Measurements from ENCODE around the gene IGFBP5. TPM values are rescaled to one million over a fixed set of nuclear protein-coding genes. Genes with fewer than 3 reads are reported as not detected.

The IGFBP5 gene
- total and polyA plus RNA-seq, 7 donors: 44.9 to 451 (median 216) TPM

GRCh38 chr2:216702756-216703155 is 7.4 kb upstream of the IGFBP5 start:
- H3K27ac ChIP-seq: peak overlapping the region; percentile 66
- TF ChIP-seq CTCF (IDR thresholded peaks at IDR 0.05): no peak
- H3K4me3 ChIP-seq: no peak overlapping the region
- peaks cover 48% of the 10 kb centered on the region for H3K4me1 ChIP-seq
- intact Hi-C loops (cut with DNase I): loop anchor here in 1 of 2 donors (5.0 kb wide), 2 partner anchors 70 to 105 kb away; no protein-coding TSS in a partner anchor
- H3K9me3 ChIP-seq: no peaks in the 10 kb centered on the region
- DNase-seq (no peak), ATAC-seq (peak in 3 of 4 donors; percentile 20 to 44 (median 33))
- 24 to 80% (median 24%) methylated on average over 1 of the region's 1 CpG for WGBS, 3 donors
- no peaks in the 10 kb centered on the region for H3K36me3 ChIP-seq (ENCODE audit: insufficient read depth in 1 of 2, low read depth in 1 of 2)
- no peaks in the 10 kb centered on the region for H3K27me3 ChIP-seq (ENCODE audit: insufficient read depth in 3 of 3, low read length in 2 of 3)

- DNase-seq: no peak
- peaks cover 55% of the 10 kb centered on the region for H3K4me1 ChIP-seq
- 97 to 98% (median 97%) methylated on average over 7 of the region's 7 CpGs for WGBS, 3 donors
Measured at GRCh38 chr2:216701544-216701943, 6.2 kb upstream of the IGFBP5 start.

GRCh38 chr2:216700781-216701180 is 5.4 kb upstream of the IGFBP5 start:
- Histone ChIP-seq H3K9me3 (no peaks in the 10 kb centered on the region), H3K4me1 (peaks cover 59% of the 10 kb centered on the region), H3K27ac (peak overlapping the region; percentile 83), H3K27me3 (ENCODE audit: insufficient read depth in 3 of 3, low read length in 2 of 3) (no peaks in the 10 kb centered on the region), H3K36me3 (ENCODE audit: insufficient read depth in 1 of 2, low read depth in 1 of 2) (no peaks in the 10 kb centered on the region), H3K4me3 (no peak overlapping the region)
- ATAC-seq: no peak
- 13 to 19% (median 18%) methylated on average over 5 of the region's 5 CpGs for WGBS, 3 donors
- no peak for TF ChIP-seq CTCF (IDR thresholded peaks at IDR 0.05)
- intact Hi-C loops (cut with DNase I): loop anchor here in 1 of 2 donors (5.0 kb wide), 2 partner anchors 72 to 107 kb away; no protein-coding TSS in a partner anchor
- DNase-seq: no peak

More at GRCh38 chr2:216701544-216701943, 6.2 kb upstream of the IGFBP5 start:
- no peaks in the 10 kb centered on the region for H3K27me3 ChIP-seq (ENCODE audit: insufficient read depth in 3 of 3, low read length in 2 of 3)
- no peaks in the 10 kb centered on the region for H3K9me3 ChIP-seq
- ATAC-seq: no peak
- no peak overlapping the region for H3K4me3 ChIP-seq
- H3K27ac ChIP-seq: peak overlapping the region; percentile 83
- TF ChIP-seq CTCF (IDR thresholded peaks at IDR 0.05): no peak
- intact Hi-C loops (cut with DNase I): loop anchor here in 1 of 2 donors (5.0 kb wide), 2 partner anchors 71 to 106 kb away; no protein-coding TSS in a partner anchor
- no peaks in the 10 kb centered on the region for H3K36me3 ChIP-seq (ENCODE audit: insufficient read depth in 1 of 2, low read depth in 1 of 2)

GRCh38 chr2:216700088-216700567 is 4.8 kb upstream of the IGFBP5 start:
- Histone ChIP-seq H3K9me3 (no peaks in the 10 kb centered on the region), H3K4me1 (peaks cover 65% of the 10 kb centered on the region), H3K36me3 (ENCODE audit: insufficient read depth in 1 of 2, low read depth in 1 of 2) (no peaks in the 10 kb centered on the region), H3K4me3 (peak overlapping the region; percentile 37), H3K27ac (peak overlapping the region; percentile 83), H3K27me3 (ENCODE audit: insufficient read depth in 3 of 3, low read length in 2 of 3) (no peaks in the 10 kb centered on the region)
- DNase-seq: no peak
- 19 to 28% (median 26%) methylated on average over 7 of the region's 7 CpGs for WGBS, 3 donors
- intact Hi-C loops (cut with DNase I): loop anchor here in 1 of 2 donors (5.0 kb wide), 2 partner anchors 72 to 107 kb away; no protein-coding TSS in a partner anchor
- no peak for TF ChIP-seq CTCF (IDR thresholded peaks at IDR 0.05)
- peak in 3 of 4 donors; percentile 9 to 43 (median 33) for ATAC-seq

All from psoas muscle (tissue), 8 donors.